Panc1 (cell line): ENCODE measurements around the gene PAIP1. TPM values are rescaled to one million over a fixed set of nuclear protein-coding genes. Genes with fewer than 3 reads are reported as not detected.

ENCODE experiments used
- ATAC-seq: fragments of 200-7000 bp; cut with Tn5 transposase; 2 replicates; pipeline ENCODE4 v1.9.1; 2020; ENCODE audit warnings: mild to moderate bottlenecking, moderate library complexity
- BruUV-seq: library from RNA; stranded (reverse); fragments of 400-500 nt; replicated peaks from 2 replicates; lab custom pipeline; 2021; lab: Mats Ljungman, UMichigan
- CTCF ChIA-PET: fragments of 300-600 bp; sonication (Branson Sonifier 250); formaldehyde crosslinking; loops from one replicate; lab custom pipeline; 2022; ENCODE audit warnings: antibody characterized with exemption; lab: Charles Lee
- POLR2A ChIA-PET: fragments of 300-600 bp; sonication (Branson Sonifier 250); formaldehyde crosslinking; loops from one replicate; lab custom pipeline; 2022; ENCODE audit warnings: antibody characterized with exemption; lab: Charles Lee
- DNase-seq: peaks from one replicate; pipeline ENCODE4 v3.0.0-alpha.2; 2010; ENCODE audit warnings: low read depth, low spot score
- H3K27ac ChIP-seq: 2 replicates; pipeline ENCODE4 v1.5.1; 2011; ENCODE audit warnings: mild to moderate bottlenecking, low read length, inconsistent platforms
- H3K27me3 ChIP-seq: fragments of 200-500 bp; sonication (Bioruptor generic); 2 replicates; pipeline ENCODE4 v1.6.0; 2014; ENCODE audit warnings: low read length, inconsistent platforms; ENCODE audit not compliant: control insufficient read depth, insufficient read depth
- H3K36me3 ChIP-seq: fragments of 200-500 bp; sonication (Bioruptor generic); 2 replicates; pipeline ENCODE4 v1.5.1; 2014; ENCODE audit warnings: inconsistent platforms, mild to moderate bottlenecking, low read length, moderate library complexity; ENCODE audit not compliant: control insufficient read depth, insufficient read depth
- H3K4me1 ChIP-seq: 2 replicates; pipeline ENCODE4 v1.5.1; 2011; ENCODE audit warnings: inconsistent platforms, mild to moderate bottlenecking, low read length, moderate library complexity; ENCODE audit not compliant: control insufficient read depth, insufficient read depth
- H3K4me3 ChIP-seq, 2 experiments: 2 replicates each; pipeline ENCODE4 v1.5.1; 2011 to 2012; ENCODE audit warnings: low read depth in 2 of 2, low read length in 2 of 2, mild to moderate bottlenecking in 2 of 2, inconsistent platforms in 1 of 2, moderate library complexity in 1 of 2
- H3K9me3 ChIP-seq: fragments of 200-500 bp; sonication (Bioruptor generic); 2 replicates; pipeline ENCODE4 v1.5.1; 2014; ENCODE audit warnings: low read depth, mild to moderate bottlenecking, inconsistent platforms, low read length, moderate library complexity; ENCODE audit not compliant: control insufficient read depth, insufficient read depth
- CTCF ChIP-seq: fragments of 450-650 bp; IDR thresholded peaks from 2 replicates; pipeline ENCODE4 v1.5.1; 2017; ENCODE audit warnings: mild to moderate bottlenecking
- POLR2AphosphoS5 ChIP-seq: IDR thresholded peaks from 2 replicates; pipeline ENCODE4 v1.6.1; 2012; ENCODE audit warnings: mild to moderate bottlenecking, low read depth, low read length, moderate library complexity
- REST ChIP-seq, 2 experiments: IDR thresholded peaks; 2 replicates each; pipeline ENCODE4 v1.6.1; 2011 to 2012; ENCODE audit warnings: low read depth in 2 of 2, control low read depth in 1 of 2, low read length in 1 of 2, mild to moderate bottlenecking in 1 of 2, moderate library complexity in 1 of 2; ENCODE audit not compliant: insufficient read depth in 1 of 2
- SIN3A ChIP-seq: IDR thresholded peaks from 2 replicates; pipeline ENCODE4 v1.6.1; 2012; ENCODE audit warnings: low read depth, mild to moderate bottlenecking, low read length, moderate library complexity, borderline replicate concordance; ENCODE audit not compliant: insufficient read depth
- TCF7L2 ChIP-seq: IDR thresholded peaks from 2 replicates; pipeline ENCODE4 v1.6.1; 2011; ENCODE audit warnings: mild to moderate bottlenecking, low read depth, low read length, inconsistent platforms
- in situ Hi-C: cut with HindIII; loops from 2 replicates; pipeline ENCODE4 v1.10.0; 2016; ENCODE audit warnings: low sequenced_read_pairs, low pct_unique_long_range_greater_than_20kb
- intact Hi-C: fragments of 100-400 bp; cut with micrococcal nuclease; formaldehyde crosslinking; loops from one replicate; pipeline ENCODE4 v1.10.0; 2022; ENCODE audit not compliant: unreplicated experiment
- total RNA-seq: library from RNA; stranded (reverse); gene quantifications from one replicate; pipeline ENCODE4 v1.2.1, GENCODE V29; 2021; ENCODE audit not compliant: unreplicated experiment

The PAIP1 gene
- total RNA-seq, 1 experiment from 2014 or later = 127 TPM

- TF ChIP-seq CTCF (no peak), POLR2AphosphoS5 (no peak), SIN3A (no peak), REST (IDR thresholded peaks at IDR 0.05; ENCODE audit: insufficient read depth in 1 of 2, low read depth in 2 of 2, low read length in 1 of 2) (no peak)
- CTCF ChIA-PET = no interaction called here
- ATAC-seq (no peak), DNase-seq (no peak)
- Histone ChIP-seq H3K4me1 (no peaks in the 10 kb centered on the region; the same call in 1 of the 2 replicates), H3K4me3 (no peak overlapping the region), H3K36me3 (peaks cover 50% of the 10 kb centered on the region), H3K27ac (no peak overlapping the region), H3K27me3 (no peaks in the 10 kb centered on the region), H3K9me3 (no peaks in the 10 kb centered on the region)
- no TSS peak for BruUV-seq
- in situ Hi-C loops = no loop called here
- POLR2A ChIA-PET = no interaction called here
- intact Hi-C loops = no loop called here
These were observed 8.5 kb downstream of the PAIP1 start for GRCh38 chr5:43548358-43548757.

- ChIA-PET CTCF (no interaction called here), POLR2A (no interaction called here)
- in situ Hi-C loops = no loop called here
- Histone ChIP-seq H3K9me3 (no peaks in the 10 kb centered on the region), H3K36me3 (peaks cover 49% of the 10 kb centered on the region), H3K4me3 (no peak overlapping the region), H3K4me1 (no peaks in the 10 kb centered on the region), H3K27me3 (no peaks in the 10 kb centered on the region), H3K27ac (no peak overlapping the region)
- ATAC-seq (no peak), DNase-seq (no peak)
- no TSS peak for BruUV-seq
- intact Hi-C loops = no loop called here
- TF ChIP-seq SIN3A = no peak
- no peak for TF ChIP-seq CTCF
- no peak for TF ChIP-seq REST (IDR thresholded peaks at IDR 0.05; ENCODE audit: insufficient read depth in 1 of 2, low read depth in 2 of 2, low read length in 1 of 2)
- TF ChIP-seq POLR2AphosphoS5 = no peak
- TF ChIP-seq TCF7L2 = no peak
These were observed 9.3 kb downstream of the PAIP1 start for GRCh38 chr5:43547532-43547931.
